GM21381 (cell line): Measurements from ENCODE around the gene HOOK1.

Experiments
- ATAC-seq: cut with Tn5 transposase; IDR thresholded peaks from one replicate; pipeline ENCODE4 v1.9.1; 2021; ENCODE audit warnings: mild to moderate bottlenecking, moderate library complexity; ENCODE audit not compliant: unreplicated experiment

HOOK1 gene

GRCh38 chr1:59814901-59815825, at the start of gene HOOK1:
HOOK1 (plus strand) TSS chr1:59814949; CDS start chr1:59815118, 169 bp downstream.
- ATAC-seq = peak; percentile 30

- ATAC-seq = no peak
Observed at GRCh38 chr1:59765011-59765730, 49.6 kb upstream of the HOOK1 start.

GRCh38 chr1:59766227-59766855, 48.4 kb upstream of the HOOK1 start:
- ATAC-seq = no peak

GRCh38 chr1:59767119-59767518, 47.6 kb upstream of the HOOK1 start:
- ATAC-seq = no peak

DNA sequence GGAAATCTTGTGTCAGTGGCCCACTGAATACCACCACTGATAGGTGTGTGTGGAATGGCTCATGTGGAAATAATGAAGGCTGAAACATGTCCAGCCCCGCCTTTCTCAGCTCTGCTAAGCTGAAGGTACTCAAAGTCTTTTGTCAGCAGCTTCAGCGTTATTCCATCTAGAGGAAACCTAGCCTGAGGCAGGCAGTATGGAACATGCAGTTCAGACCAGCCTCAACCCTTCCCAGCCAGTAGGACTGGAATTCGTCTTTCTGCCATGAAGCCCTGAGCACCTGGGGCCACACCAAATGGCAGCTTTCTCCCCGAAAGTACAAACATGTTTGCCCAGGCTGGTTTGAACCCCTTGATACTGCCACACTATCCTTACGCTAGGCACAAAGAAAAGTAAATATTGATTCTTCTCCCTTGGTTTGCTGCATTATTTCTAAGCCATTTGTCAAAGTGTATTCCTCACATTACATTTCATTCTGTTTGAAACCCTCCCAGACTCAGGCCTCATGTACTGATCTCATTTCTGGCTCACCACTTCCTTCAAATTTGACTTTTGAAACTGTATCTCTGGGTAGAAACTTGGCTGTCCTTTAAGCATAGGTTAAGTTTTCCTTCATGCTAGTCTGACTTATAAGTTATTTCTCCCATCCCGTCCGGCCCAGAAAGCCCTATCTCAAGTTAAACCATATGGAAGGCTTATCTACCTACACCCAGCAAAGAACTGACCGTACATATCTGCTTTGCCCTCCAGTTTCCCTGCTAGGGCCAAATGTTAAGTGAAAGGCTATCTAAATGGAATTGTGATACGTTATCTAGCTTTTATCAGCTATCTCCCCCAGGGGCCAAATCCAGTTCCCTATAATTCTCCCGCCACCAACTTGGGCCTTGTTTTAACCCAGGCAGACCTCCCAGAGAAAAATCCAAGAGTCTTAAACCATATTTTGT, 45.7 kb upstream of the HOOK1 start:
- ATAC-seq = no peak

DNA sequence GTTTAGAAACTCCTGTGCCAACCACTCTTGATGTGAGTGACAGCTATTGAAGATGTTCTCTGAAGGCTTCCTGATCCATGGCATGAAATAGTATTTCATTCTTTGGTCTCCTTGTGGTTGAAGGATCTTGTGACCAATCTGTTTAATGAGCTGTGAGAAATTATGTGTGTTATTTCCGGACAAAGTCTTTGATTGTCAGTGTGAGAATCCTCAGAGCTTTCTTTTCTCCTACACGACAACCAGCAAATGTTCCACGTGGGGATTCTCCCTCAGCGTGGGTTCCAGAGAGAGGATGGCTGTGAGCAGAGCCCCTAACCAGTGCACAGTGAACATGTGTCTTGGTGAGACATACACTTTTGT, 45.0 kb upstream of the HOOK1 start:
- ATAC-seq = no peak

- ATAC-seq = no peak
Observed at GRCh38 chr1:59771361-59771760, 43.4 kb upstream of the HOOK1 start.

DNA sequence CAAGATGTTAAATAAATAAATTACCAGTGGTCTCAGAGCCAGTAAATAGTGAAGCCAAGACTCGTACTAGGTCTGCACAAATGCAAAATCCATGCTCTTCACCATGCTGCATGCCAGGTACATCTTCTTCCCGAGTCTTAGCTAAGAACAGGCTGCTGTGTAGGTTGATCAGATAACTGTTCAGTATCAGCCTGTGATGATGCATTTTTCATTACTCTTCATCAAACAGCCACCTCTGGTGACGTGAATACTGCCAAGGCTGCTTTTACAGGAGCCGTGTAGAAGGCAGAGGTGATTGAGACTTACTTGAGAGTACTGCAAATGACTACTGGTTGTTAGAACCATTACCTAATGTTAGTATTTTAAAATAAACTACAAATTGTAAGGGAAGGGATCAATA, 39.3 kb upstream of the HOOK1 start:
- no peak for ATAC-seq

DNA sequence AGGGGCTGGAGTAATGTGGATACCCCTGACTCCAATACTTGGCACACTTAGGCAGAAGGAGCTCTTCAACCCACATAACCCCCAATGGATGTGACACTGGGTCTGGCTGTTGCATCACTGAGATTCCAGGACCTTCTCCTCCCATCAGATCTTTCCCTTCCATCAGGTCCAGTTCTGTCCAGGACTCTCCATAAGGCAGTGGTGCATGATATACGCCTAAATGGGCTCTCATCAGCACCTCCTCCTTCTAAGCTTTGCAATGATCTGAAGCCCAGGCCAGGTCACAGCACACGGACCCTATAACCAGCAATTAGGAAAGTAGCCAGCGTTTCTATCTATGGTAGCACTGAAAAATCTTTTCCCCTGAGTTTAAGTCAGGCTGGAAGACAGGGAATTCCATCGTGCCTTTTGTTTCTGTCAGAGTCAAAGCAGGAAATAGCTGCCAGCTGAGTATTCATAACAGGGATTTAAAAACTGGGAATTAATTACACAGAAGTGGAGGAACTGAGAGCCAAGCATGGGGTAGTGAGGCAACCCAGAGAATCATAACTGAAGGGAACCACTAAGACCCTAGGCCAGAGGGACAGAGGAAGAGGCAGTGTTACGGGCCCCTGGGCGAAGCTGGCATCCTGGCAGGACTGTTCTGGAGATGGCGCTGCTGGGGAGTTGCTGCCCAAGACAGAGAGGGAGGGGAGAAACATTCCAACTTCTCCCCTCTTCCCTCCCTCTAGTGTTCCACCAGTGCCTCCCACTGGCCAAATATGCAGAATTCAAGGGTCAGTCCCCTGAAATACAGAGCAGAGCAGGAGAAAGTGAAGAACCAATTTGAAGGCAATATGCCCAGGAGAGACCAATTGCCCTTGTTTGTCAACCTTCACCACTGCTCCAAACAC, 37.5 kb upstream of the HOOK1 start:
- ATAC-seq = no peak

- ATAC-seq = no peak
Observed at GRCh38 chr1:59779949-59780348, 34.8 kb upstream of the HOOK1 start.

DNA sequence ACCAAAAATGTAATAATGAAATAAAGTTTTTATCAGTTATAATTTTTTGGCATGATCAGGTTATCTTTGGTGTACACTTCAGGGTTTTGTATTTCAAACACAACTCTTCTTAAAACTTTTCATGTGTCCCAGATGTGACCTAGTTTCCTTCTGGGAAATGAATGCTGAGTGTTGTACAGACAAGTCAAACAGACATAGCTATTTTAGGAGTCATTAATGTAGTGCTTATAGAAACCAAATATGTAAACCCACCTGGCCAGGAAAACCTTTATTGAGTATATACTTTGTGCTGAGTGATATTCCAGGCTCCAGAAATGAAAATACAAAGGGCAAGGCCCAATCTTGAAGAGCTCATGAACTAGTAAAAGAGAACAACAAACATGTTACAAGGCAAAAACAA, 25.9 kb upstream of the HOOK1 start:
- no peak for ATAC-seq

- ATAC-seq = no peak
Observed at GRCh38 chr1:59798600-59798999, 16.1 kb upstream of the HOOK1 start.

DNA sequence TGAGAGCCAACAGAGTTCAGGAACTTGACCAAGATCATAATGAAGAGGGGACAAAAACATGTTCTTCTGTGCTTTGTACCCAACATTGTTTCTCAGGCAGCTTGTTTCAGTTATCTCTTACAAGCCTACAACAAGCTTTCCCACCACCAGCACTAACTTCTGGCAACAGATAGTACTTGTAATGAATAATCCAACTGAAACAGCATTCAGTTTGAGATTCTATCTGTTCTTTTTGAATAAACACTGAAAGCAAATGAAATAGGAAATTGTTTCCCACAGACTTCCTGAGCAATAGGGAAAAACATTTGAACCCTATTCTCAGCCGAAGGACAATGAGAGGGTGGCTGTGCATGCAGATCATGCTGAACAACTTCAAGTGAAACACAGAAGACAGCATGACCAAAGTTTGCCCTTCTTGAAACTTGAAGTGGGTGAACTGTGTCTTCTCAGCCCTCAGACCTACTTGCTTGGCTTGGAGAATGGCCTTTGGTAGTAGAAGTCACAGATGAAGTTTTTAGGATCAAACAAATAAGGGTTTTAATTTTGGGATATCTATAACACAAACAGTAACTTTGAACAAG, 11.2 kb upstream of the HOOK1 start:
- ATAC-seq = no peak

DNA sequence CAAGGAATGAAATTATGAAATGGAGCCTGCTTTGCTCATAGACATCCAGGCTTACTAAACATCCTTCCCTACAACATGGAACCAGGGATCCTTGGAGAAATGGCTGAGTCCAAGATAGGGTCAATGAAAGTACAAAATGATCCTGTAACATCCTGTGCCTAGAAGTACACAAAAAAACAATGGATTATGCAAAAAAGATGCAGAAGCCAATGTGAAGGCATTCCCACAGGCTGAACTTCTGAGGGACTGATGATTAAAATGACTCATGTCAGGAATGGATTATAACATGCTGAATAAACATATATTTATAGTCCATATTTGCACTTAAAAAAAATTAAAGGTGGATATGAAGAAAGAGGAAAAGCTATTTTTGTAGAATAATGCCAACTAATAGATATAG, 10.4 kb upstream of the HOOK1 start:
- no peak for ATAC-seq

DNA sequence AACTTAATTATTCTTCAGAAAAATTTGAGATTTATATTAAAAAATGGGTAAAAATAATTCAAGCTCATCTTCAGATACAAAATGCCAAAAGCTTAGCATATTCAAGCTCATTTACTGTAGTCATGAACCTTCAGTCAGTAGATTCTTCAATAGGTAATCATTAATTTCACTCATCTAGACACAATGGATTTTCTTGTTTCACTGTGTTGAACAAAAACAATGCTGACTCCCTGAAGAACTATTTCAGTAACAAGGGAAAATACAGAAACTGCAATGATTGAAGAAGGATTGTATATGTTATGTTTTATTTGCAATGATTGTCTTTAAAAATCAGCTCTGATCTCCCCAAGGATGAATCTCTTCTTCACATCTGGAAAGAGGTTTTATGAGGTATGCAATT, 9.2 kb upstream of the HOOK1 start:
- ATAC-seq = no peak

DNA sequence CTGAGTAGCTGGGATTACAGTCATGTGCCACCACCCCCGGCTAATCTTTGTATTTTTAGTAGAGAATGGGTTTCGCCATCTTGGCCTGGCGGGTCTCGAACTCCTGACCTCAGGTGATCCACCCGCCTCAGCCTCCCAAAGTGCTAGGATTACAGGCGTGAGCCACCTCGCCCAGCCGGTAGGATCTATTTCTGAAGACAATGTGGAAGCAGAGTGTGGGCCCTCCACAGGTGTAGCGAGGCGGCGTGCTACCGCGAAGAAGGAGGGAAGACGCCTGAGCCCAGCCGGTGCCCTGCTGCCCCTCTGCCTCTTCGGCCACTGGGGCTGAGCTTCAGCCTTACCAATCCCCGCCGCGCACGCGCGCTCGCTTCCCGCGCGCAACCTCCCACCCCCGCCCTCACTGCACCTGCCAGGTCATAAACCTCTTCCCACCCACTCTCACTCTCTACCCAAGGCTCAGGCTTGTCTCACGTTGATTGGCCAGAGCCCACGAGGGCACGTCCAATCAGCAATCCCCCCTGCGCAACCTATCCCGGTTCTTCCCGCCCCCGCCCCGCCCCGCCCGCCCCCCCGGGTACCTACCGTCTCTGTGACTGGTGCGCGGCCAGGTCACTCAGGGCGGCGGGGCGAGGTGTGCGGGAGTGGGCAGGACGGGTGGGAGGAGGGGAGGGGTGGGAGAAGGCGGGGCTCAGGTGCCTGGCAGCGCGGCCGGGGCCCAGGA, 409 bp upstream of the HOOK1 start:
- ATAC-seq = peak; percentile 98

GRCh38 chr1:59815892-59816291, 1.1 kb downstream of the HOOK1 start:
- ATAC-seq = no peak

- no peak for ATAC-seq
Observed at GRCh38 chr1:59816318-59816878, 1.6 kb downstream of the HOOK1 start.
